HepG2 (cell line): ENCODE measurements around the gene HOXA13. TPM values are rescaled to one million over a fixed set of nuclear protein-coding genes. Genes with fewer than 3 reads are reported as not detected.

ENCODE experiments used
- FOXA1 ChIP-seq, 2 experiments: fragments of 450-650 bp in 1 of 2; sonication (generic) in 1 of 2; formaldehyde crosslinking in 1 of 2; IDR thresholded peaks; 2 replicates each; pipeline versions ENCODE4 v1.4.0 to v1.6.1; 2016 to 2020; ENCODE audit warnings: missing genetic modification reagents in 1 of 2
- GFI1 ChIP-seq: sonication (generic); formaldehyde crosslinking; IDR thresholded peaks from 2 replicates; pipeline ENCODE4 v1.5.0; 2020; ENCODE audit warnings: missing genetic modification reagents, mild to moderate bottlenecking, borderline replicate concordance
- HNRNPLL ChIP-seq: fragments of 200-400 bp; formaldehyde crosslinking; IDR thresholded peaks from 2 replicates; pipeline ENCODE4 v1.6.1; 2017; ENCODE audit warnings: mild to moderate bottlenecking, low read depth, low read length; ENCODE audit not compliant: poor library complexity, severe bottlenecking
- JUND ChIP-seq: sonication (generic); formaldehyde crosslinking; IDR thresholded peaks from 2 replicates; pipeline ENCODE4 v1.8.0; 2022; ENCODE audit warnings: mild to moderate bottlenecking, missing genetic modification reagents
- PHF21A ChIP-seq: sonication (generic); formaldehyde crosslinking; IDR thresholded peaks from 2 replicates; pipeline ENCODE4 v1.5.0; 2020; ENCODE audit warnings: mild to moderate bottlenecking, missing genetic modification reagents
- RARA ChIP-seq: IDR thresholded peaks from 2 replicates; pipeline ENCODE4 v1.6.1; 2016; ENCODE audit warnings: missing genetic modification reagents, missing compliant biosample characterization
- SIX4 ChIP-seq: sonication (generic); formaldehyde crosslinking; IDR thresholded peaks from 2 replicates; pipeline ENCODE4 v1.4.0; 2020; ENCODE audit warnings: missing genetic modification reagents
- SPEN ChIP-seq: sonication (generic); formaldehyde crosslinking; IDR thresholded peaks from 2 replicates; pipeline ENCODE4 v1.5.1; 2020; ENCODE audit warnings: low read depth, mild to moderate bottlenecking, missing genetic modification reagents
- TCF12 ChIP-seq, 2 experiments: fragments of 450-650 bp in 1 of 2; sonication (generic) in 1 of 2; formaldehyde crosslinking in 1 of 2; IDR thresholded peaks; 2 replicates each; pipeline versions ENCODE4 v1.6.1 to v1.8.0; 2017 to 2022; ENCODE audit warnings: antibody characterized with exemption in 1 of 2, mild to moderate bottlenecking in 1 of 2, missing genetic modification reagents in 1 of 2, moderate library complexity in 1 of 2
- TEAD2 ChIP-seq: sonication (generic); formaldehyde crosslinking; IDR thresholded peaks from 2 replicates; pipeline ENCODE4 v1.9.0; 2021; ENCODE audit warnings: missing genetic modification reagents
- ZNF430 ChIP-seq: sonication (generic); formaldehyde crosslinking; IDR thresholded peaks from 2 replicates; pipeline ENCODE4 v1.9.0; 2021; ENCODE audit warnings: mild to moderate bottlenecking, missing genetic modification reagents
- ZNF772 ChIP-seq: sonication (generic); formaldehyde crosslinking; IDR thresholded peaks from 2 replicates; pipeline ENCODE4 v1.5.0; 2020; ENCODE audit warnings: mild to moderate bottlenecking, missing genetic modification reagents
- ZNF777 ChIP-seq: sonication (generic); formaldehyde crosslinking; IDR thresholded peaks from 2 replicates; pipeline ENCODE4 v1.4.0; 2020; ENCODE audit warnings: missing genetic modification reagents
- ZNF782 ChIP-seq: sonication (generic); formaldehyde crosslinking; IDR thresholded peaks from 2 replicates; pipeline ENCODE4 v1.4.0; 2020; ENCODE audit warnings: missing genetic modification reagents, mild to moderate bottlenecking, borderline replicate concordance
- ZZZ3 ChIP-seq: sonication (generic); formaldehyde crosslinking; IDR thresholded peaks from 2 replicates; pipeline ENCODE4 v1.4.0; 2020; ENCODE audit warnings: missing genetic modification reagents, mild to moderate bottlenecking, borderline replicate concordance
- polyA plus RNA-seq, 8 experiments: library from polyadenylated mRNA; depleted of rRNA in 3 of 8; stranded (reverse) in 7 of 8; unstranded in 1 of 8; fragments of >200 nt; fragmentation: Illumina TruSeq in 4 of 8; extraction: Trizol in 4 of 8; gene quantifications; 2 replicates each; pipeline versions ENCODE4 v1.2.1 to v1.2.3, GENCODE V29; 2011 to 2016; ENCODE audit warnings: low read depth in 4 of 8, missing spikeins in 1 of 8, mixed read lengths in 1 of 8; ENCODE audit not compliant: insufficient read depth in 1 of 8
- total RNA-seq, 5 experiments: library from RNA; depleted of rRNA; stranded (reverse); fragments of >200 nt; fragmentation: Illumina TruSeq; extraction: Trizol; gene quantifications; 2 replicates each; pipeline ENCODE4 v1.2.3, GENCODE V29; 2016; ENCODE audit warnings: low read depth in 1 of 5
- TF ChIP-seq, protein P1 (sequence below): sonication (generic); formaldehyde crosslinking; IDR thresholded peaks from 2 replicates; pipeline ENCODE4 v1.4.0; 2020; ENCODE audit warnings: mild to moderate bottlenecking, missing genetic modification reagents
- TF ChIP-seq, protein P2 (sequence below): sonication (generic); formaldehyde crosslinking; IDR thresholded peaks from 2 replicates; pipeline ENCODE4 v1.4.0; 2020; ENCODE audit warnings: mild to moderate bottlenecking, low read depth, missing genetic modification reagents
- TF ChIP-seq, protein P3 (sequence below): sonication (generic); formaldehyde crosslinking; IDR thresholded peaks from 2 replicates; pipeline ENCODE4 v1.4.0; 2020; ENCODE audit warnings: missing genetic modification reagents
- TF ChIP-seq, protein P4 (sequence below): sonication (generic); formaldehyde crosslinking; IDR thresholded peaks from 2 replicates; pipeline ENCODE4 v1.5.1; 2020; ENCODE audit warnings: mild to moderate bottlenecking, missing genetic modification reagents, moderate library complexity
- TF ChIP-seq, protein P5 (sequence below): sonication (generic); formaldehyde crosslinking; IDR thresholded peaks from 2 replicates; pipeline ENCODE4 v1.5.0; 2020; ENCODE audit warnings: missing genetic modification reagents, mild to moderate bottlenecking, borderline replicate concordance

The HOXA13 gene
- total and polyA plus RNA-seq, 2 of the 13 experiments (the other 11 are each of a cell fraction or from before 2014, with no cell fraction given) = 0.01 to 0.04 TPM

DNA sequence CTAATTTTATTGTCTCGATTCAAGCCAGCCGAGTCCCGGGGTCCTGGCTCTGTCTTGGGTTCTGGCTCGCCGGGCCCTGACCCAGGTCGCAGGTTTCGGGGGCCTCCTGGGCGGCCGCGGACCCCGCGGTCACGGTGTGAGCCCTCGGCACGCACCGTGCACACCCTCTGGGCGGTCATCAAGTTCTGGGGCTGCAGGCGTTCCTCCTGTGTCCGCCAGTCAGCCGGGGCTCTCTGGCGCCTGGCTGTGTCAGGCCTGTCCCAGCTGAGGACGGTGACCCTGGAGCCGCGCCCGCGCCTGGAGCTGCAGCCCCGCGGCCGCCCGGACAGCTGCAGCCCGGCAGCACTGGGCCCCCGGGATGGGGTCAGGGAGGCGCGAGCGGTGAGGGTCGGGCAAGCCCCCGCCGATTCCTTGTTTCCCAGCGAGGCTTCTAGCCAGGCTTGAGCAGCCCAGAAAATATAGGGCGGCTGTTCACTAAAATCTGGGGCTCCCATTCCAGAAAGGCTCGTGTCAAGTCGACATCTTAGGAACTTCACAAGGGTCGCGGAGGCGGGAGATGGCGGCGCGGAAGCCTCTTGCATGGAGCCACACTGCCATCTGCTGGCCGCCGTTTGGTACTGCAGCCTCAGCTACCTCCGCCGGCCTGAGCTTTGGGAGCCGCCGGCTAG lies 39.2 kb downstream of the HOXA13 start (continued):
- TF ChIP-seq, protein P1, sequence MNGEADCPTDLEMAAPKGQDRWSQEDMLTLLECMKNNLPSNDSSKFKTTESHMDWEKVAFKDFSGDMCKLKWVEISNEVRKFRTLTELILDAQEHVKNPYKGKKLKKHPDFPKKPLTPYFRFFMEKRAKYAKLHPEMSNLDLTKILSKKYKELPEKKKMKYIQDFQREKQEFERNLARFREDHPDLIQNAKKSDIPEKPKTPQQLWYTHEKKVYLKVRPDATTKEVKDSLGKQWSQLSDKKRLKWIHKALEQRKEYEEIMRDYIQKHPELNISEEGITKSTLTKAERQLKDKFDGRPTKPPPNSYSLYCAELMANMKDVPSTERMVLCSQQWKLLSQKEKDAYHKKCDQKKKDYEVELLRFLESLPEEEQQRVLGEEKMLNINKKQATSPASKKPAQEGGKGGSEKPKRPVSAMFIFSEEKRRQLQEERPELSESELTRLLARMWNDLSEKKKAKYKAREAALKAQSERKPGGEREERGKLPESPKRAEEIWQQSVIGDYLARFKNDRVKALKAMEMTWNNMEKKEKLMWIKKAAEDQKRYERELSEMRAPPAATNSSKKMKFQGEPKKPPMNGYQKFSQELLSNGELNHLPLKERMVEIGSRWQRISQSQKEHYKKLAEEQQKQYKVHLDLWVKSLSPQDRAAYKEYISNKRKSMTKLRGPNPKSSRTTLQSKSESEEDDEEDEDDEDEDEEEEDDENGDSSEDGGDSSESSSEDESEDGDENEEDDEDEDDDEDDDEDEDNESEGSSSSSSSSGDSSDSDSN (CRISPR knock-in tag) = peak; percentile 92
- TF ChIP-seq ZNF430 (0 out of 2 replicates have a peak, but pooled peaks have one; percentile 23), ZNF782 (CRISPR knock-in tag) (no peak), SPEN (CRISPR knock-in tag) (no peak), JUND (no peak), FOXA1 (IDR thresholded peaks at IDR 0.05) (no peak), FOXA1 (CRISPR knock-in tag; IDR thresholded peaks at IDR 0.05) (no peak), GFI1 (CRISPR knock-in tag) (no peak; the same call in 1 of the 2 replicates), TCF12 (IDR thresholded peaks at IDR 0.05) (no peak), TCF12 (CRISPR knock-in tag; IDR thresholded peaks at IDR 0.05) (peak; percentile 57; the same call in 1 of the 2 replicates), PHF21A (CRISPR knock-in tag) (peak; percentile 70; the same call in 1 of the 2 replicates), ZNF772 (CRISPR knock-in tag) (0 out of 2 replicates have a peak, but pooled peaks have one; percentile 41), HNRNPLL (peak; percentile 39), TEAD2 (CRISPR knock-in tag) (no peak), SIX4 (CRISPR knock-in tag) (no peak), RARA (CRISPR knock-in tag) (0 out of 2 replicates have a peak, but pooled peaks have one; percentile 17), ZZZ3 (no peak), ZNF777 (CRISPR knock-in tag) (peak; percentile 43; the same call in 1 of the 2 replicates)
- TF ChIP-seq, protein P2, sequence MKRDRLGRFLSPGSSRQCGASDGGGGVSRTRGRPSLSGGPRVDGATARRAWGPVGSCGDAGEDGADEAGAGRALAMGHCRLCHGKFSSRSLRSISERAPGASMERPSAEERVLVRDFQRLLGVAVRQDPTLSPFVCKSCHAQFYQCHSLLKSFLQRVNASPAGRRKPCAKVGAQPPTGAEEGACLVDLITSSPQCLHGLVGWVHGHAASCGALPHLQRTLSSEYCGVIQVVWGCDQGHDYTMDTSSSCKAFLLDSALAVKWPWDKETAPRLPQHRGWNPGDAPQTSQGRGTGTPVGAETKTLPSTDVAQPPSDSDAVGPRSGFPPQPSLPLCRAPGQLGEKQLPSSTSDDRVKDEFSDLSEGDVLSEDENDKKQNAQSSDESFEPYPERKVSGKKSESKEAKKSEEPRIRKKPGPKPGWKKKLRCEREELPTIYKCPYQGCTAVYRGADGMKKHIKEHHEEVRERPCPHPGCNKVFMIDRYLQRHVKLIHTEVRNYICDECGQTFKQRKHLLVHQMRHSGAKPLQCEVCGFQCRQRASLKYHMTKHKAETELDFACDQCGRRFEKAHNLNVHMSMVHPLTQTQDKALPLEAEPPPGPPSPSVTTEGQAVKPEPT (CRISPR knock-in tag) = peak; percentile 74; the same call in 1 of the 2 replicates
- TF ChIP-seq, protein P3, sequence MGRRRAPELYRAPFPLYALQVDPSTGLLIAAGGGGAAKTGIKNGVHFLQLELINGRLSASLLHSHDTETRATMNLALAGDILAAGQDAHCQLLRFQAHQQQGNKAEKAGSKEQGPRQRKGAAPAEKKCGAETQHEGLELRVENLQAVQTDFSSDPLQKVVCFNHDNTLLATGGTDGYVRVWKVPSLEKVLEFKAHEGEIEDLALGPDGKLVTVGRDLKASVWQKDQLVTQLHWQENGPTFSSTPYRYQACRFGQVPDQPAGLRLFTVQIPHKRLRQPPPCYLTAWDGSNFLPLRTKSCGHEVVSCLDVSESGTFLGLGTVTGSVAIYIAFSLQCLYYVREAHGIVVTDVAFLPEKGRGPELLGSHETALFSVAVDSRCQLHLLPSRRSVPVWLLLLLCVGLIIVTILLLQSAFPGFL (CRISPR knock-in tag) = no peak
- TF ChIP-seq, protein P4, sequence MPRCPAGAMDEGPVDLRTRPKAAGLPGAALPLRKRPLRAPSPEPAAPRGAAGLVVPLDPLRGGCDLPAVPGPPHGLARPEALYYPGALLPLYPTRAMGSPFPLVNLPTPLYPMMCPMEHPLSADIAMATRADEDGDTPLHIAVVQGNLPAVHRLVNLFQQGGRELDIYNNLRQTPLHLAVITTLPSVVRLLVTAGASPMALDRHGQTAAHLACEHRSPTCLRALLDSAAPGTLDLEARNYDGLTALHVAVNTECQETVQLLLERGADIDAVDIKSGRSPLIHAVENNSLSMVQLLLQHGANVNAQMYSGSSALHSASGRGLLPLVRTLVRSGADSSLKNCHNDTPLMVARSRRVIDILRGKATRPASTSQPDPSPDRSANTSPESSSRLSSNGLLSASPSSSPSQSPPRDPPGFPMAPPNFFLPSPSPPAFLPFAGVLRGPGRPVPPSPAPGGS (CRISPR knock-in tag) = 0 out of 2 replicates have a peak, but pooled peaks have one; percentile 67
- TF ChIP-seq, protein P5, sequence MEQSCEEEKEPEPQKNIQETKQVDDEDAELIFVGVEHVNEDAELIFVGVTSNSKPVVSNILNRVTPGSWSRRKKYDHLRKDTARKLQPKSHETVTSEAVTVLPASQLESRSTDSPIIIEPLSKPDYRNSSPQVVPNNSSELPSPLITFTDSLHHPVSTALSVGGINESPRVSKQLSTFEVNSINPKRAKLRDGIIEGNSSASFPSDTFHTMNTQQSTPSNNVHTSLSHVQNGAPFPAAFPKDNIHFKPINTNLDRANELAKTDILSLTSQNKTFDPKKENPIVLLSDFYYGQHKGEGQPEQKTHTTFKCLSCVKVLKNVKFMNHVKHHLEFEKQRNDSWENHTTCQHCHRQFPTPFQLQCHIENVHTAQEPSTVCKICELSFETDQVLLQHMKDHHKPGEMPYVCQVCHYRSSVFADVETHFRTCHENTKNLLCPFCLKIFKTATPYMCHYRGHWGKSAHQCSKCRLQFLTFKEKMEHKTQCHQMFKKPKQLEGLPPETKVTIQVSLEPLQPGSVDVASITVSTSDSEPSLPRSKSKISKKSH = 0 out of 2 replicates have a peak, but pooled peaks have one; percentile 33
